ENCODE results near the gene BORCS5.

BORCS5 gene

DNA sequence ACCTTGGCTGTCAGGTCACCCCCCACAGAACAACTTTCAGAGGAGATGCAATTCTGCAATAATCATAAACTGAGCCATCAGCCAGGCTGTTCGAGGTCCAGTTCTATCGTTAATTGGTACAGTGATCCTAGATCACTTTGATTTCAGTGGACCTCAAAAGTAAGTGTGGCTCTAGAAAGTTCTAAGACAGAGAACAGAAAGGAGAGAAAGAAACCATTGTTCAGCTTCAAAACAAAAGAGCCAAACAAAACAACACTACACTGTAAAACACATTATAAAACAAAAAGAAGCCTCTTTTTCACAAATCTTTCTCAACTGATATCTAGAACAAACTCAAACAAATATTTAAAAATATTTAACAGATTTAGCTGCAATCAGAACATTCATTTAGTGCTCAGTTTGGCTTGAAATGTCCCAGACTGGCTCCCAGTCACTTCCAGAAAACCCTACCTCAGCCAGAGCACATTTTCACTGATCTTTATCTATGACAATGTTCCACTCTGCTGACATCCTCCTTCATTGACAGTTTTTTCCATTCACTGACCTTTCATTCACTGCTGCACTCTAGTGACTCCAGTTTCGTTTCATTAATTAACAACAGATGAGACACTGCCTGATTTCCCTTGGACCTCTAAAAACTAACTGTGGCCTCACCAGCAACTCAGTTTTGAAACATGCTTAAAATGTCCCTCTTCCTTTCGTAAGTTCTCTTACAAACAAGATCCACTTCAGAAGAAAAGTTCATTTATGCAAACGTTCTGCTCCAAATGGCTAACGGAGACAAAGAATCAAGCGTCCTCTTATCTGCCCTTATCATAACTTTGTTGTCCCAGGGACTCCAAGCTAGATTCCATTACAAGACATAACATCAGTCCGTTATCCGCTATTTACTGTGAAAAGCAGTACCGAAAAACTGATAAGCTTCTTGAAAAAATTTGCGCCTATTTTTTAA lies 148.9 kb downstream of the BORCS5 start:
- H3K27ac ChIP-seq, result no peak overlapping the region

DNA sequence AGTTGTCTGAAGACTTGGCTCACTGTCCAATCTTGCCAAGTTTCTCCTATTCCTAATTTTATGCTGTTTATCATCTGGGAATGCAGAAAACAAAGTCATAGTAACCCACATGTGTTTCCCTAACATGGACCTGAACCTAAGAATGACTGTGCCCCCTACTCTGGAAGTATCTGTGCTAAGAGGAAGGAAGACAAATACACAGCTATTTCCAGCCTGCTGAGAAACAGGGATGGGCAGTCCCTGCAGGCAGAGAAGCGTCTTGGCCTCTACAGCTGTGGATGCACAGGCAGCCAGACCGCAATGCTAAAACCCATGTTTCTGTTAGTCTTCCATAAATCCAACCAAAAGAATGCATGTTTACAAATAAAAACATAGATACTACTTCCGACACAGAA lies 149.6 kb downstream of the BORCS5 start:
- no peak overlapping the region for H3K27ac ChIP-seq
- no peak for DNase-seq (ENCODE audit: low read depth, low spot score)

More for the DNA sequence above, 148.9 kb downstream of the BORCS5 start:
- DNase-seq (ENCODE audit: low read depth, low spot score), result no peak

DNA sequence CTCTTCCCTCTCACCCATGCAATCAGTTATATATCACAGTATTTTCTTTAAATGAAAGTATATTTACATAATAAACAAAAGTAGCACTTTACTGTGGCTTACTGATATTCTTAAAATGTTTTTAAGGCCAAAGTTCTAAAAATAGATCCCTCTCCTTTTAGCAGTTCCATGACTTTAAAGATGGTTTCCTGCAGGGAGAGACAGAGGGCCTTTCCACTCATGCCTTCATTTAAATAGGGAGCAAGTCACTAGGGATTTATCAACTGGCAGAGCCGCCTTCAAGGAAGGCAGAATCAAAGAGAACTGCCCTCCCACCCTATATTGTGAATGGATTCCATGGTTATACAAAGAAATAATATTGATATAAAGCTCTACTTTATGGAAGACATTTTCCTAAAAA lies 150.2 kb downstream of the BORCS5 start:
- DNase-seq (ENCODE audit: low read depth, low spot score), result no peak

DNA sequence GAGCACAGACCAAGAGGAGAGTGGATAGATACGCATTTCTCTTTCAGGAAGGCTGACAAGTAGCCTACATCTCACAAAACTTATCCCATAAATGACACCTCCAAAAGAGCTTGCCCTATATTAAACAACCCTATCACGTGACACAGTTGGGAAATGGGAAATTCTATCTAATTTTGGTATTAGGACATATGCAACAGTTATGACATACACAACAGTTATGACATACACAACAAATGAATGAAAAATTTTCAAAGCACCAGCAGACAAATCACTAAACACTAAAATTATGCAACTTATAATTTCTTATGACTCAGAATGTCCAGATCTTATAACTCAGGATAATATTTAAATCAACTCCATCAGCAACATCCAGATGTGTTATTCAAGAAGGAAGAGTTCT lies 151.7 kb downstream of the BORCS5 start:
- H3K27ac ChIP-seq, result peak overlapping the region; percentile 92
- no peak for DNase-seq (ENCODE audit: low read depth, low spot score)

More for the DNA sequence above, 150.2 kb downstream of the BORCS5 start:
- no peak overlapping the region for H3K27ac ChIP-seq

DNA sequence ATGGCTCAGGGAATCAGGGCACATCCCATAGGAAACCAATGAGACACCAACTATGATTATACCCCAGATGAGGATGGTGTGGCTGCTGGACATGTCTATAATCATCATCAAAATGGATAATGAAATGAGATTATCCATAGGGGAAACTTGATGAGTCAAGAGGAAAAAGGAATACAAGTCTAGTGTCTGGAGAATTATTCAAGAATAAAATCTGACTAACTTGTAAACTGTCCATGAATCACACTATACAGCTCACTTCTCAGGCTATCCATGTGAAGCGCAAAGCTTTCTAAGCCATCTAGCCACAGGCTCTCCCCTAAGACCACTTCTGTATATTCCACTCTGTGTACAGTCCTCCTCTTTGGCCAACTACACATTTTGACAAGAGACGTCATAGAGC lies 153.3 kb downstream of the BORCS5 start:
- peak overlapping the region; percentile 92 for H3K27ac ChIP-seq
- DNase-seq (ENCODE audit: low read depth, low spot score), result peak; percentile 82

DNA sequence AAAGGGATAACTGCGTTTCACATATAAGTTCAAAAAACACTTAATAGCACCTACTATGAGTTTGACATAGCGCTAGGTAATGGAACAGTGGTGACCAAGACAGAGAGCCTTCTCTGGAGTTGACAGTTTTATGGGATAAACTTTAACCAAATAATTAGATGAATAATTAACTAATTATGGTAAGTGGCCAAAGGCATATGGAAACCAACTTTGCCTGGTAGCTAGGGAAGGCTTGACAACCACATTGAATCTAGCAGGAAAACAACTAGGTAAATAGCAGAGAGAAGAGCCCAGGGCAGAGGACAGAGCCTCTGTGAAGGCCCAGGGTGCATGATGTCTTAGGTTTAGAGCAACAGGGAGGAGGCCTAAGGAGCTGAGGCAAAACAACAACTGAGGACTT lies 153.7 kb downstream of the BORCS5 start:
- no peak for DNase-seq (ENCODE audit: low read depth, low spot score)
- H3K27ac ChIP-seq, result peak overlapping the region; percentile 92

DNA sequence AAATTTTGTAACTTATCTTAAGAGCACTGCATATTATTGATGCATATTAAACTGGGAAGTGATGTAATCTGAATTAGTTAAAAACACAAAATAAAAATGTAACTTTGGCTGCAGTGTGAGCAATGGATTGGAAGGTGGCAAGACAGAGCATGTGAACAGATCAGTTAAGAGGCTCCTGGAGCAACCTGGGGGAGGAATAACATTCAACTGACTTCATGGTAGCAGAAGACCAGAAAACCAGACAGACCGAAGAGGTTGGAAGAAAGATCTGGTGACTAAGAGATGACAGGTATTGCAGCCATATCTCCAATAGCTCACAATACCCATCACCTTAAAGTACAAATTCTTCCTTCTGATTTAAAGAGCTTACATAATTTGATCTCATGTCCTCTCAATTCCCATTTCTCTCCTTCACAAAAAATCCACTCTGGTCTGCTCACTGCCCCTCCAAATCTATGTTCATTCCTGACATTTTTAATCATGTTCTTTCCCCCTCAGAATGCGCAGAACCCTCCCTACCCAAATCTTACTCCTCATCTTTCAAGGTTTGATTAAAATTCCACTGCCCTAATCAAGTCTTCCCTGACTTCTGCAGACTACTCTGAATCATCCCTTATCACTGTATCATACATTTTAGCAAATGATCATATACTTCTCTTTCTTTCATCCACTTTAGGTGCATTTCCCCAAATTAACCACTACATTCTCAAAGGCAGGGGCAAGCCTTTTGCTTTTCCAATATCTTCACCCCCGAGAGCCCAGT lies 154.3 kb downstream of the BORCS5 start:
- peak; percentile 87 for DNase-seq (ENCODE audit: low read depth, low spot score)
- peak overlapping the region; percentile 92 for H3K27ac ChIP-seq

DNA sequence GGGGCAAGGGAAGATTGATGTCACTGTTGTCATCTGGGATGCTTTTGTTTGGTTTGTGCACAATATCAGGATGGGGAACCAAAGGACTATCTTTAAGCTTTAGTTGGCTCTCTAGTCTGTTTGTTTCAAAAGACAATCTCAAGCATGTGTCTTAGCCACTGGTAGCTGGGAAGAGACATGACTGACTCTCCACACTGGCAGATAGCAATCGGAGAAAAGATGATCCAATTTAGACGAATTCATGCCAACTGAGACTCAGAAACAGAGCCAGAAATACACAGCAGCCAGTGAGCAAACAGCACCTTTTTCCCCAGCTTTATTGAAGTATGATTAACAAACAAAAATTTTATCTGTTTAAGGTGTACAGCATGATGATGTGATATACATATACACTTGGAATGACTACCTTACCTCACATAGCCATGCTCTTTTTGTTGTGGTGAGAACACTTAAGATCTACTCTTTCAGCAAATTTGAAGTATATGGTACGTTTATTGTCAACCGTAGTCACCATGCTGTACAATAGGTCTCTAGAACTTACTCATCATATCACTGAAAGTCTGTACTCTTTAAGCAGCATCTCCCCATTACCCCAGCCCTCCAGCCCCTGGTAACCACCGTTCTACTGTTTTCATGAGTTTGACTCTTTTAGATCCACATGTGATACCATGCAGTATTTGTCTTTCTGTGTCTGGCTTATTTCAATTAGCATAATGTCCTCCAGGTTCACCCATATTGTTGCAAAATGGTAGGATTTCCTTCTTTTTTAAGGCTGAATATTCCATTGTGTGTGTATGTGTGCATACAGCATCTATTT lies 155.2 kb downstream of the BORCS5 start:
- H3K27ac ChIP-seq, result peak overlapping the region; percentile 92

DNA sequence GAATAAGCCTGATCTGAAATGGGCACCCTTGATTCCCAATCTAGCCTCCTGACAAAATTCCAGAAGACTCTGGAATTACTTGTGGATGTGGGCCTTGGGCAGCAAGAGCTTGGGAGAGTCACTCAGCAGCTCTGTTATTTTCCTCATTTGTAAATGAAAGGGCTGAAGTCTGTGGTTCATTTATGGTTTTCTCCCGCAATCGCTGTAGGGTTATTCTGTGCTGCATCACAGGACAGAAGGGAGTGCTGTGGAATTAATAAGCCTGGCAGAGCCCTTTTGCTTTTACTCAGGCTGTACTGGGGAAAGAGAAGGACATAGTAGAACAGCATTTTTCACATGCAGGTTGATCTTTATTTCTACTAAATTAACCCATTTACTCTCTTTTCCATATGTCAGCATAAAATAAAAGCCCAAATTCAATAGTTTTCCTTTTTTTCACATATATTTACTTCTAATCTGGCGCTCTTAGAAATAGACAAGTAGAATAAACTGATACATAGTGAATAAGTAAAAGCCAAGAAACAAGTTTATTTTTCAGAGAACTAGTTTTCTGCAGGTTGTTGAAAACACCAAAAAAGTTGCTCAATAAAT lies 156.6 kb downstream of the BORCS5 start:
- no peak overlapping the region for H3K27ac ChIP-seq
- no peak for DNase-seq (ENCODE audit: low read depth, low spot score)

More for the DNA sequence above, 155.2 kb downstream of the BORCS5 start:
- no peak for DNase-seq (ENCODE audit: low read depth, low spot score)

DNA sequence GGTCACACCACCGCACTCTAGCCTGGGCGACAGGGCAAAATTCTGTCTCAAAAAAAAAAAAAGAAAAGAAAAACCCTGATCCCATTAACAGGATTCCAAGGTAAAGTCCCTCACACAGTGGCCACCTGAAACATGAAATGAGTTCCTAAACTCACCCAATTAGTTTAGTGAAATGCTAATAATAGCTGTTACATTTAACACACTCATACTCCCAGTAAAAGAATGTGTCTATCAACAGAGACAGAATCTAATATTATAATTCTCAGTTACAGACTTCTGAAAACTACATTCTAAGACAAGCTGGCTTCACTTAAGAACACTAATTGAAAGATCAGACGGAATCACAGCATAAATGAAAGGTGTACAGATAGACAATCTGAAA lies 161.6 kb downstream of the BORCS5 start:
- H3K27ac ChIP-seq, result no peak overlapping the region
- DNase-seq (ENCODE audit: low read depth, low spot score), result no peak

DNA sequence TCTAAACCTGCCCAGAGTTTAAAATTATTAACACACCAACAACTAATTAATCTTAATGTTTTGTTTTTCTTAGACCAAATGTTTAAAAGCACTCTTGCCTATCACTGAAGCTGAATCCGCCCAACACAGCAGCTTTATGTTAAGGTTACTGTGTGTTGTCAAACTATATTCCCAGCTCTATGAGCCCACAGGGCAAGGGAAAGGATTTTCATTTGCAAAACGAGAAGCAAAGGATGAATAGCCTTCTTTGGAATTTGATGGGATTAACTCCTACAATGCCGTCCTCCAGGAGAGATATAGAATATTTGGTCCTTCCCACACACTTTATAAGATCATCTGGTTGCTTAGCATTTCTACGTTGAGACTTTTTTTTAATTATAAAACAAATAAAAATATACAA lies 162.0 kb downstream of the BORCS5 start:
- H3K27ac ChIP-seq, result no peak overlapping the region
- no peak for DNase-seq (ENCODE audit: low read depth, low spot score)

Data from epithelial cell of prostate (primary cell).